IMR-90 (cell line): ENCODE results near the gene SUPT3H.

Experiments used
- BHLHE40 ChIP-seq: fragments of 150-350 bp; IDR thresholded peaks from 2 replicates; pipeline ENCODE4 v1.6.1; 2016; ENCODE audit warnings: mild to moderate bottlenecking, low read depth, low read length
- CEBPB ChIP-seq: IDR thresholded peaks from 2 replicates; pipeline ENCODE4 v1.6.1; 2012; ENCODE audit warnings: low read depth, low read length, improper control_type of control experiment
- CHD1 ChIP-seq: IDR thresholded peaks from 2 replicates; pipeline ENCODE4 v1.6.1; 2012; ENCODE audit warnings: low read depth, low read length, improper control_type of control experiment
- CTCF ChIP-seq: conservative IDR thresholded peaks from 2 replicates; pipeline ENCODE4 v1.5.1; 2012; ENCODE audit warnings: mild to moderate bottlenecking, low read depth, low read length, improper control_type of control experiment
- FOS ChIP-seq: fragments of 150-350 bp; IDR thresholded peaks from 2 replicates; pipeline ENCODE4 v1.6.1; 2016; ENCODE audit warnings: low read depth, low read length
- MAZ ChIP-seq: IDR thresholded peaks from 2 replicates; pipeline ENCODE4 v1.6.1; 2012; ENCODE audit warnings: low read depth, mild to moderate bottlenecking, low read length, improper control_type of control experiment, moderate library complexity, borderline replicate concordance
- MXI1 ChIP-seq: IDR thresholded peaks from 2 replicates; pipeline ENCODE4 v1.6.1; 2012; ENCODE audit warnings: low read depth, mild to moderate bottlenecking, low read length, moderate library complexity, borderline replicate concordance
- POLR2A ChIP-seq: IDR thresholded peaks from 2 replicates; pipeline ENCODE4 v1.6.1; 2012; ENCODE audit warnings: mild to moderate bottlenecking, low read depth, low read length
- RAD21 ChIP-seq: IDR thresholded peaks from 2 replicates; pipeline ENCODE4 v1.6.1; 2012; ENCODE audit warnings: low read length, improper control_type of control experiment
- TF ChIP-seq, protein P1 (sequence below): fragments of 150-350 bp; IDR thresholded peaks from 2 replicates; pipeline ENCODE4 v1.6.1; 2017; ENCODE audit warnings: mild to moderate bottlenecking, antibody characterized with exemption, low read length, low read depth

GRCh38 chr6:45044510-45045252 lies 333.1 kb downstream of the SUPT3H start:
- TF ChIP-seq POLR2A: no peak
- TF ChIP-seq BHLHE40: no peak
- TF ChIP-seq CTCF: no peak
- TF ChIP-seq CEBPB: no peak
- no peak for TF ChIP-seq MXI1
- TF ChIP-seq CHD1: no peak
- no peak for TF ChIP-seq MAZ
- TF ChIP-seq, protein P1, sequence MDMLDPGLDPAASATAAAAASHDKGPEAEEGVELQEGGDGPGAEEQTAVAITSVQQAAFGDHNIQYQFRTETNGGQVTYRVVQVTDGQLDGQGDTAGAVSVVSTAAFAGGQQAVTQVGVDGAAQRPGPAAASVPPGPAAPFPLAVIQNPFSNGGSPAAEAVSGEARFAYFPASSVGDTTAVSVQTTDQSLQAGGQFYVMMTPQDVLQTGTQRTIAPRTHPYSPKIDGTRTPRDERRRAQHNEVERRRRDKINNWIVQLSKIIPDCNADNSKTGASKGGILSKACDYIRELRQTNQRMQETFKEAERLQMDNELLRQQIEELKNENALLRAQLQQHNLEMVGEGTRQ: no peak
- TF ChIP-seq FOS: no peak
- TF ChIP-seq RAD21: no peak
